Upper lobe of right lung (tissue), 1 donor: ENCODE measurements around the gene FBXO28. TPM values are rescaled to one million over a fixed set of nuclear protein-coding genes. Genes with fewer than 3 reads are reported as not detected.

ENCODE experiments used
- ATAC-seq: fragments of 200-7000 bp; cut with Tn5 transposase; one replicate; pipeline ENCODE4 v1.9.1; 2020; ENCODE audit warnings: mild to moderate bottlenecking, moderate library complexity
- DNase-seq: peaks from one replicate; pipeline ENCODE4 v3.0.0-alpha.2; 2020
- H3K27ac ChIP-seq: fragments of 200-600 bp; one replicate; pipeline ENCODE4 v1.8.0; 2022
- H3K27me3 ChIP-seq: fragments of 200-600 bp; one replicate; pipeline ENCODE4 v1.8.0; 2022; ENCODE audit warnings: mild to moderate bottlenecking
- H3K36me3 ChIP-seq: fragments of 200-600 bp; one replicate; pipeline ENCODE4 v1.8.0; 2022
- H3K4me1 ChIP-seq: fragments of 200-600 bp; one replicate; pipeline ENCODE4 v1.8.0; 2022
- H3K4me3 ChIP-seq: fragments of 200-600 bp; one replicate; pipeline ENCODE4 v1.8.0; 2022; ENCODE audit warnings: mild to moderate bottlenecking
- H3K9me3 ChIP-seq: fragments of 200-600 bp; one replicate; pipeline ENCODE4 v1.8.0; 2022
- CTCF ChIP-seq: fragments of 200-600 bp; IDR thresholded peaks from one replicate; pipeline ENCODE4 v1.8.0; 2022; ENCODE audit warnings: antibody characterized with exemption
- intact Hi-C: fragments of 100-400 bp; cut with DNase I; formaldehyde crosslinking; loops from one replicate; pipeline ENCODE4 v1.11.0; 2022
- total RNA-seq: library from RNA; stranded (reverse); fragmentation: NEBNext Ultra II Directional; extraction: Animal tissue kit (Norgen Biotek cat#: 25700); gene quantifications from one replicate; pipeline ENCODE4 v1.2.1, GENCODE V29; 2021
- donor health status: DM: no; HTN: yes; CAD: no; lungs with severe emphysema.

The FBXO28 gene
- total RNA-seq, 1 donor from 2014 or later = 24.9 TPM

DNA sequence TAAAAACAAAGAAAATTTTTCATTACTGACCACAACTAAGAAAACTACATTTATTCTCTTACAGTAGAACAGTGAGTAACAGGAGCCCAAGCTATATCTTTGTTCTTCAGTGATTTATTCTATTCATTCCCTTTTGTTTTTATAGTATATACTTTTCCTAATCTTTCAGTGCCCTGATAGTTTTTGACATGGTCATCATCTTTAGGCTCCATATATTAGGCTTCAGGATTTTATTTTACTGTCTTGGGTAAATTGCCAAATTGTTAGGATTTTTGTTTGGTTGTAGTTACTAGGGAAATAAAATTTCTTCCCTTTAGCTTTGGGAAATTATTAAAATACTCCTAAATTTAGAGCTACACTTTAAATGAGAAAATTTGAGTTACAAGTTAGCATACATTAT, 10.3 kb downstream of the FBXO28 start:
- peaks cover 20% of the 10 kb centered on the region for H3K36me3 ChIP-seq
- ATAC-seq = no peak
- H3K9me3 ChIP-seq = no peaks in the 10 kb centered on the region
- DNase-seq = no peak
- intact Hi-C loops = no loop called here
- no peaks in the 10 kb centered on the region for H3K27me3 ChIP-seq
- no peak for TF ChIP-seq CTCF
- H3K4me3 ChIP-seq = no peak overlapping the region
- no peak overlapping the region for H3K27ac ChIP-seq
- H3K4me1 ChIP-seq = no peaks in the 10 kb centered on the region

DNA sequence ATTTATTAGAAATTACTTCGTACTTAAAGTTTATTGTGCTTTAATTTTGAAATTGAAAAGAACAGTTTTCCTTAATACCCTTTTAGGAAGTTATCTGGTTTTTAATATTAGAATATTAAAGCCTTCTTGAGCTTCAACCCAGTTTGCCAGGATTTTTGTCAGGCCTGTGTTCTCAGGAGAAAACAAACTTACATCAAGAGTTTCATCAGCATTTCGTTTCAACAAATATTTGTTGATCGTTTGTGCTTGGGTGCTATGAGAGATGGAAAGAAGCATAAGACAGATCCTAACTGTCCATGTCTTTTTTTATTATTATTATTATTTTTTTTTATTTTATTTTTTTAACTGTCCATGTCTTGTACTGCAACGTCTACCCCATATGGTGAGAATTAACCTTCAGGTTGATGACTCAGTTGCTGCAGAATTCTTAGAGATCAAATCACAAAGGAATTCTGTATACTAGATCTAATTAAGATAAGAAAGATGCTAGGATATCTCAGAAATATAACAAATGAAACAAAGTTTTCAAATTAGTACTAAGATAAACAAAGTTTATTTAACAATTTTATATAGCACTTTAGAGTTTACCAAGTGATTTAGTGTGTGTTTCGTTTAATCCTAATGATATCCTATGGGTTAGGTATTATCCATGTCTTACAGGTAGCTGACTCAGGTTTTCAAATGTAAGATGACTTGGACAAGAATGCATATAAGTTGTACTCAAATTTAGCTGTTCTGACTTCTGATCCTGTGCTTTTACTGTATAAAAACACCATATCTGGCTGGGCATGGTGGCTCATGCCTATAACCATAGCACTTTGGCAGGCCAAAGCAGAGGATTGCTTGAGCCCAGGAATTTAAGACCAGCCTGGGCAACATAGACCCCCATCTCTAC, 14.3 kb downstream of the FBXO28 start:
- intact Hi-C loops = no loop called here
- no peak for DNase-seq
- H3K27me3 ChIP-seq = no peaks in the 10 kb centered on the region
- TF ChIP-seq CTCF = no peak
- H3K36me3 ChIP-seq = peaks cover 30% of the 10 kb centered on the region
- H3K9me3 ChIP-seq = no peaks in the 10 kb centered on the region
- H3K4me3 ChIP-seq = no peak overlapping the region
- H3K4me1 ChIP-seq = no peaks in the 10 kb centered on the region
- H3K27ac ChIP-seq = no peak overlapping the region
- no peak for ATAC-seq

DNA sequence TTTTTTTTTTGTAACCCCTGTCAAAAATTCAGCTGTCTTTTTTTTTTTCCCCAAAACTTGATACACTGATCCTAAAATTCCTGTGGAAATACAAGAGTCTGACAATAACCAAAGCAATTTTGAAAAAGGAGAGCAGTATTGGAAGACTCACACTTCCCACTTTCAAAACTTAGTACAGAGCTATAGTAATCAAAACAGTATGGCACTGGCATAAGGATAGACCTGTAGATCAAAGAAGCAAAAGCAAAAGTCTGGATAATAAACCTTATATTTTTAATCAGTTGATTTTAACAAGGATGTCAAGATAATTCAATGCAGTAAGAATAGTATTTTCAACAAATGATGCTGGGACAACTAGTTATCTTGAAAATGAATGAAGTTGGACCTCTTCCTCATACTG, 17.3 kb downstream of the FBXO28 start:
- DNase-seq (no peak), ATAC-seq (no peak)
- intact Hi-C loops = no loop called here
- Histone ChIP-seq H3K27me3 (no peaks in the 10 kb centered on the region), H3K36me3 (peaks cover 59% of the 10 kb centered on the region), H3K4me3 (no peak overlapping the region), H3K27ac (no peak overlapping the region), H3K4me1 (no peaks in the 10 kb centered on the region), H3K9me3 (no peaks in the 10 kb centered on the region)
- TF ChIP-seq CTCF = no peak

DNA sequence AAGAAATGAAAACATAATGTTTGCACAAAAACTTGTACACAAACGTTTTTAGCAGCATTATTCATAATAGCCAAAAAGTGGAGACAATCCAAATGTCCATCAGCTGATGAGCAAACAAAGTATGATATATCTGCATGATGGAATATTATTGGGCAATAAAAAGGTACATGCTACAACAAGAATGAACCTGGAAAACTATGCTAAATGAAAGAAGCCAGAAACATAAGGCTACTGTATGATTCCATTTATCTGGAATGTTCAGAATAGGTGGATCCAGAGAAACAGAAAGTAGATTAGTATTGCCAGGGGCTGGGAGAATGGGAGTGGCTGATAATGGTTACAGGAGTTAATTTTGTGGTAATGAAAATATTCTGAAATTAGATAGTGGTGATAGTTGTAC, 19.0 kb downstream of the FBXO28 start:
- Histone ChIP-seq H3K9me3 (no peaks in the 10 kb centered on the region), H3K27ac (no peak overlapping the region), H3K36me3 (peaks cover 74% of the 10 kb centered on the region), H3K27me3 (no peaks in the 10 kb centered on the region), H3K4me3 (no peak overlapping the region), H3K4me1 (no peaks in the 10 kb centered on the region)
- TF ChIP-seq CTCF = no peak
- intact Hi-C loops = no loop called here
- no peak for ATAC-seq
- DNase-seq = no peak

DNA sequence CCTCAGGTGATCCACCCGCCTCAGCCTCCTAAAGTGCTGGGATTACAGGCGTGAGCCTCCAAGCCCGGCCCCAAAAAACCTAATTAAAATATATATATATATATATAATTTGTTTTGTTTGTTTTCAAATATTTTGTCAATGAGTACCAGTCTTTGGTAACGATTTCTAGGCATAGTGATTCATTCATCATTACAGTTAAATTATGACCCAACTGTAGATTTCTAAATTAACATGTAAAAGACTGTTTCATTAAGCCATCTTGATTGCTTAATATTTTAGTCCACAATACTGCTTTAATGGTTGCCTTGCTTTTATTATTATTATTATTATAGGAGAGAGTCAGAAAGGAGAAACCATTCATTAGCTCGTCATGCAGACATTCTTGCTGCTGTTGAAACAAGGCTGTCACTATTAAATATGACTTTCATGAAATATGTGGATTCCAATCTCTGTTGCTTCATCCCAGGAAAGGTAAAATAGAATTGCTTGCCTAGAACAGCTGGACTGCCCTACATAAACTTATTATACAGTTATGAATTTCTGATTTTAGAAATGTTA, 19.9 kb downstream of the FBXO28 start:
- ATAC-seq (no peak), DNase-seq (no peak)
- Histone ChIP-seq H3K9me3 (no peaks in the 10 kb centered on the region), H3K36me3 (peaks cover 79% of the 10 kb centered on the region), H3K27ac (no peak overlapping the region), H3K4me1 (no peaks in the 10 kb centered on the region), H3K27me3 (no peaks in the 10 kb centered on the region), H3K4me3 (no peak overlapping the region)
- intact Hi-C loops = no loop called here
- no peak for TF ChIP-seq CTCF
